Stomach (tissue), 4 donors: ENCODE data around the gene BORCS6.
A peak's percentile ranks its signal among the peaks of the same experiment; 100 is the strongest.

ENCODE experiments used
- EP300 ChIP-seq: sonication (generic); formaldehyde crosslinking; IDR thresholded peaks from one replicate; pipeline ENCODE4 v1.6.1; 2017; ENCODE audit warnings: antibody characterized with exemption
- POLR2A ChIP-seq, 4 donors: fragments of 450-650 bp; IDR thresholded peaks; one replicate each; pipeline ENCODE4 v1.6.1; 2016; ENCODE audit warnings: antibody characterized with exemption in 4 of 4, control low read depth in 2 of 4, mild to moderate bottlenecking in 1 of 4, moderate library complexity in 1 of 4
- POLR2AphosphoS5 ChIP-seq, 3 donors: sonication (generic); formaldehyde crosslinking; IDR thresholded peaks; one replicate each; pipeline ENCODE4 v1.6.1; 2016; ENCODE audit warnings: antibody characterized with exemption in 3 of 3
- TF ChIP-seq, protein P1 (sequence below), 7 experiments: fragments of 450-650 bp in 4 of 7; fragments of 200-600 bp in 3 of 7; sonication (generic) in 3 of 7; IDR thresholded peaks; one replicate each; pipeline ENCODE4 v1.5.1; 2016 to 2019; ENCODE audit warnings: antibody characterized with exemption in 7 of 7, control low read depth in 2 of 7, mild to moderate bottlenecking in 1 of 7

- TF ChIP-seq, protein P1, sequence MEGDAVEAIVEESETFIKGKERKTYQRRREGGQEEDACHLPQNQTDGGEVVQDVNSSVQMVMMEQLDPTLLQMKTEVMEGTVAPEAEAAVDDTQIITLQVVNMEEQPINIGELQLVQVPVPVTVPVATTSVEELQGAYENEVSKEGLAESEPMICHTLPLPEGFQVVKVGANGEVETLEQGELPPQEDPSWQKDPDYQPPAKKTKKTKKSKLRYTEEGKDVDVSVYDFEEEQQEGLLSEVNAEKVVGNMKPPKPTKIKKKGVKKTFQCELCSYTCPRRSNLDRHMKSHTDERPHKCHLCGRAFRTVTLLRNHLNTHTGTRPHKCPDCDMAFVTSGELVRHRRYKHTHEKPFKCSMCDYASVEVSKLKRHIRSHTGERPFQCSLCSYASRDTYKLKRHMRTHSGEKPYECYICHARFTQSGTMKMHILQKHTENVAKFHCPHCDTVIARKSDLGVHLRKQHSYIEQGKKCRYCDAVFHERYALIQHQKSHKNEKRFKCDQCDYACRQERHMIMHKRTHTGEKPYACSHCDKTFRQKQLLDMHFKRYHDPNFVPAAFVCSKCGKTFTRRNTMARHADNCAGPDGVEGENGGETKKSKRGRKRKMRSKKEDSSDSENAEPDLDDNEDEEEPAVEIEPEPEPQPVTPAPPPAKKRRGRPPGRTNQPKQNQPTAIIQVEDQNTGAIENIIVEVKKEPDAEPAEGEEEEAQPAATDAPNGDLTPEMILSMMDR (IDR thresholded peaks at IDR 0.05) = no peak
- TF ChIP-seq POLR2A (IDR thresholded peaks at IDR 0.05) (no peak), POLR2AphosphoS5 (IDR thresholded peaks at IDR 0.05) (peak; percentile 48 to 91 (median 59)), EP300 (no peak)
Observed at GRCh38 chr17:8187517-8188262, 2.3 kb downstream of the BORCS6 start.
